AML-193 (cell line): ENCODE results near the gene OR10T2.
"Not testable (repeated sequence)": the region's sequence is repeated elsewhere in the genome, so short reads cannot be mapped to it uniquely, and the experiment has no call there.

ENCODE experiments used
- DNase-seq, 2 experiments: peaks; one replicate each; lab custom pipeline; 2025; lab: John Stamatoyannopoulos, UW

OR10T2 gene

GRCh38 chr1:158398818-158399514 lies at the start of gene OR10T2:
OR10T2 (minus strand) TSS chr1:158399466; CDS start chr1:158399466, 0 bp downstream.
- no peak for DNase-seq

- no peak for DNase-seq
Observed at GRCh38 chr1:158445376-158445775, 46.1 kb upstream of the OR10T2 start.

GRCh38 chr1:158434741-158435140 lies 35.5 kb upstream of the OR10T2 start:
- DNase-seq, result peak in 1 of 2 experiments; percentile 8

GRCh38 chr1:158430163-158430562 lies 30.9 kb upstream of the OR10T2 start:
- peak; percentile 70 to 82 for DNase-seq

GRCh38 chr1:158426137-158426536 lies 26.9 kb upstream of the OR10T2 start, which contains the start of gene OR10K2:
OR10K2 (minus strand) TSS chr1:158426237; CDS start chr1:158420866, 5,371 bp downstream.
- no peak for DNase-seq

GRCh38 chr1:158425027-158425426 lies 25.8 kb upstream of the OR10T2 start:
- peak; percentile 36 to 47 for DNase-seq

- no peak for DNase-seq
Observed at GRCh38 chr1:158422212-158422611, 22.9 kb upstream of the OR10T2 start.

GRCh38 chr1:158417586-158417985 lies 18.3 kb upstream of the OR10T2 start:
- DNase-seq, result no peak

GRCh38 chr1:158414651-158415345 lies 15.5 kb upstream of the OR10T2 start:
- no peak for DNase-seq

- no peak for DNase-seq
Observed at GRCh38 chr1:158407092-158407491, 7.8 kb upstream of the OR10T2 start.

GRCh38 chr1:158400871-158401270 lies 1.6 kb upstream of the OR10T2 start:
- DNase-seq, result no peak

GRCh38 chr1:158396646-158397045 lies 2.6 kb downstream of the OR10T2 start:
- no peak for DNase-seq

GRCh38 chr1:158393476-158393875 lies 5.8 kb downstream of the OR10T2 start:
- no peak for DNase-seq

GRCh38 chr1:158391099-158391498 lies 8.2 kb downstream of the OR10T2 start:
- DNase-seq, result no peak

GRCh38 chr1:158390331-158390730 lies 8.9 kb downstream of the OR10T2 start:
- DNase-seq, result no peak

GRCh38 chr1:158374860-158375259 lies 24.4 kb downstream of the OR10T2 start:
- DNase-seq, result no peak

- DNase-seq, result not testable (repeated sequence)
Observed at GRCh38 chr1:158374101-158374500, 25.2 kb downstream of the OR10T2 start.

GRCh38 chr1:158371188-158371953 lies 27.9 kb downstream of the OR10T2 start:
- DNase-seq, result no peak

GRCh38 chr1:158366783-158367182 lies 32.5 kb downstream of the OR10T2 start:
- no peak for DNase-seq

- no peak for DNase-seq
Observed at GRCh38 chr1:158362941-158363340, 36.3 kb downstream of the OR10T2 start.

GRCh38 chr1:158362482-158362881 lies 36.8 kb downstream of the OR10T2 start:
- no peak for DNase-seq

- DNase-seq, result no peak
Observed at GRCh38 chr1:158357441-158357840, 41.8 kb downstream of the OR10T2 start.

- no peak for DNase-seq
Observed at GRCh38 chr1:158356616-158357015, 42.6 kb downstream of the OR10T2 start.
